ENCODE results near the gene IGFBP5.
A peak's percentile ranks its signal among the peaks of the same experiment; 100 is the strongest.

Gene IGFBP5

GRCh38 chr2:216646116-216646515, 49.2 kb downstream of the IGFBP5 start:
- no peak overlapping the region for H3K9ac ChIP-seq
- H3K36me3 ChIP-seq (ENCODE audit: control insufficient read depth, insufficient read depth, low read length): no peaks in the 10 kb centered on the region
- H3K4me2 ChIP-seq (ENCODE audit: low read length): no peak overlapping the region
- no peaks in the 10 kb centered on the region for H3K4me1 ChIP-seq
- no peak overlapping the region for H3K4me3 ChIP-seq (ENCODE audit: low read depth, low read length)
- no peaks in the 10 kb centered on the region for H3K79me2 ChIP-seq
- no peak overlapping the region for H2AFZ ChIP-seq
- no peaks in the 10 kb centered on the region for H3K27me3 ChIP-seq (ENCODE audit: control insufficient read depth, insufficient read depth, low read length)
- H3K27ac ChIP-seq: no peak overlapping the region
- TF ChIP-seq, protein P1, sequence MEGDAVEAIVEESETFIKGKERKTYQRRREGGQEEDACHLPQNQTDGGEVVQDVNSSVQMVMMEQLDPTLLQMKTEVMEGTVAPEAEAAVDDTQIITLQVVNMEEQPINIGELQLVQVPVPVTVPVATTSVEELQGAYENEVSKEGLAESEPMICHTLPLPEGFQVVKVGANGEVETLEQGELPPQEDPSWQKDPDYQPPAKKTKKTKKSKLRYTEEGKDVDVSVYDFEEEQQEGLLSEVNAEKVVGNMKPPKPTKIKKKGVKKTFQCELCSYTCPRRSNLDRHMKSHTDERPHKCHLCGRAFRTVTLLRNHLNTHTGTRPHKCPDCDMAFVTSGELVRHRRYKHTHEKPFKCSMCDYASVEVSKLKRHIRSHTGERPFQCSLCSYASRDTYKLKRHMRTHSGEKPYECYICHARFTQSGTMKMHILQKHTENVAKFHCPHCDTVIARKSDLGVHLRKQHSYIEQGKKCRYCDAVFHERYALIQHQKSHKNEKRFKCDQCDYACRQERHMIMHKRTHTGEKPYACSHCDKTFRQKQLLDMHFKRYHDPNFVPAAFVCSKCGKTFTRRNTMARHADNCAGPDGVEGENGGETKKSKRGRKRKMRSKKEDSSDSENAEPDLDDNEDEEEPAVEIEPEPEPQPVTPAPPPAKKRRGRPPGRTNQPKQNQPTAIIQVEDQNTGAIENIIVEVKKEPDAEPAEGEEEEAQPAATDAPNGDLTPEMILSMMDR (IDR thresholded peaks at IDR 0.05): no peak
- no peaks in the 10 kb centered on the region for H3K9me3 ChIP-seq (ENCODE audit: control insufficient read depth, low read length)

- TF ChIP-seq, protein P1 (IDR thresholded peaks at IDR 0.05): no peak
- Histone ChIP-seq H3K36me3 (ENCODE audit: control insufficient read depth, insufficient read depth, low read length) (no peaks in the 10 kb centered on the region), H3K79me2 (no peaks in the 10 kb centered on the region), H3K9me3 (ENCODE audit: control insufficient read depth, low read length) (no peaks in the 10 kb centered on the region), H3K4me2 (ENCODE audit: low read length) (no peak overlapping the region), H2AFZ (no peak overlapping the region), H3K27me3 (ENCODE audit: control insufficient read depth, insufficient read depth, low read length) (no peaks in the 10 kb centered on the region), H3K27ac (no peak overlapping the region), H3K4me1 (no peaks in the 10 kb centered on the region), H3K9ac (no peak overlapping the region), H3K4me3 (ENCODE audit: low read depth, low read length) (no peak overlapping the region)
Measured at GRCh38 chr2:216645636-216645950, 49.8 kb downstream of the IGFBP5 start.

- Histone ChIP-seq H3K79me2 (no peaks in the 10 kb centered on the region), H3K4me2 (ENCODE audit: low read length) (no peak overlapping the region), H3K9ac (no peak overlapping the region), H2AFZ (no peak overlapping the region), H3K36me3 (ENCODE audit: control insufficient read depth, insufficient read depth, low read length) (no peaks in the 10 kb centered on the region), H3K27me3 (ENCODE audit: control insufficient read depth, insufficient read depth, low read length) (no peaks in the 10 kb centered on the region), H3K27ac (peak overlapping the region; percentile 44), H3K4me3 (ENCODE audit: low read depth, low read length) (no peak overlapping the region), H3K9me3 (ENCODE audit: control insufficient read depth, low read length) (no peaks in the 10 kb centered on the region), H3K4me1 (no peaks in the 10 kb centered on the region)
- TF ChIP-seq, protein P1 (IDR thresholded peaks at IDR 0.05): no peak
Measured at GRCh38 chr2:216644842-216645635, 50.3 kb downstream of the IGFBP5 start.

DNA sequence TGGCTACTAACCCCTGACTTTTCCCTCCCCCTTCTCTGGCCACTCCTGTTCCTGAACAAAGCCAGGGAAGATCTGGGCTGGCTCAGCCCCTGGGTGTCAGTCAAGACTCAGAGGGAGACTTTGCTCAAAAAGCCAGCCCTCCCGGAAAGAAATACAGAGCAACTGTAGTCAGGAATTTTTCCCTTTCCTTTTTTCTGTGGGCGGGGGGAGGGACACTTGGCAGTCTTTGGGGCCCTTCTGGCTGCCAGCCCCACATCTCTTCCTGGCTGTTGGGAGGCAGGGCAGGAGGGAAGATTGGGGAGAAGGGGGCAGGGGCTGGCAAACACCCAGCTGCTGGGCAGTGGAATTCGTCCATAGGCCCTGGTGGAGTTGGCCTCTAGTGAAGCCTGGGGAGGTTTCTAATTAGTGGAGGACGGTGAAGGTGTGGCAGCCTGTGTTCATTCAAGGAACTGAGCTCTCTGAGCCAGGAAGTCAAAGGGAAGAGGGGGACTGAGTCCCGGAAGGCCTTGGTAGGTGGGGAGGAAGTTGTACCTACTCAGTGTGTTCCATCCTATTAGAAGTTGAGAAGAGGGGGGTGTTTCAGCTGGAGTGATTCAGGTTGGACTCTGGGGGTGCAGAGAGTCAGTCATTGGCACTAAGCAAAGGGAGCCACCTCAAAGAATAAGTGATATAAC, 51.2 kb downstream of the IGFBP5 start:
- Histone ChIP-seq H3K9me3 (ENCODE audit: control insufficient read depth, low read length) (no peaks in the 10 kb centered on the region), H3K4me2 (ENCODE audit: low read length) (no peak overlapping the region), H3K36me3 (ENCODE audit: control insufficient read depth, insufficient read depth, low read length) (no peaks in the 10 kb centered on the region), H3K4me1 (no peaks in the 10 kb centered on the region), H3K27ac (peak overlapping the region; percentile 44), H3K4me3 (ENCODE audit: low read depth, low read length) (no peak overlapping the region), H3K27me3 (ENCODE audit: control insufficient read depth, insufficient read depth, low read length) (no peaks in the 10 kb centered on the region), H3K9ac (no peak overlapping the region), H2AFZ (no peak overlapping the region), H3K79me2 (no peaks in the 10 kb centered on the region)
- TF ChIP-seq, protein P1 (IDR thresholded peaks at IDR 0.05): no peak

All from parathyroid adenoma (tissue), 2 donors.